ENCODE results near the gene TMEM161A. TPM values are rescaled to one million over a fixed set of nuclear protein-coding genes. Genes with fewer than 3 reads are reported as not detected.

Gene TMEM161A
- total RNA-seq (2022; extraction: Qiagen RNA extraction; ENCODE audit: low read depth): 20.8 to 29.2 TPM (median 24.8 TPM) in 5 replicates

DNA sequence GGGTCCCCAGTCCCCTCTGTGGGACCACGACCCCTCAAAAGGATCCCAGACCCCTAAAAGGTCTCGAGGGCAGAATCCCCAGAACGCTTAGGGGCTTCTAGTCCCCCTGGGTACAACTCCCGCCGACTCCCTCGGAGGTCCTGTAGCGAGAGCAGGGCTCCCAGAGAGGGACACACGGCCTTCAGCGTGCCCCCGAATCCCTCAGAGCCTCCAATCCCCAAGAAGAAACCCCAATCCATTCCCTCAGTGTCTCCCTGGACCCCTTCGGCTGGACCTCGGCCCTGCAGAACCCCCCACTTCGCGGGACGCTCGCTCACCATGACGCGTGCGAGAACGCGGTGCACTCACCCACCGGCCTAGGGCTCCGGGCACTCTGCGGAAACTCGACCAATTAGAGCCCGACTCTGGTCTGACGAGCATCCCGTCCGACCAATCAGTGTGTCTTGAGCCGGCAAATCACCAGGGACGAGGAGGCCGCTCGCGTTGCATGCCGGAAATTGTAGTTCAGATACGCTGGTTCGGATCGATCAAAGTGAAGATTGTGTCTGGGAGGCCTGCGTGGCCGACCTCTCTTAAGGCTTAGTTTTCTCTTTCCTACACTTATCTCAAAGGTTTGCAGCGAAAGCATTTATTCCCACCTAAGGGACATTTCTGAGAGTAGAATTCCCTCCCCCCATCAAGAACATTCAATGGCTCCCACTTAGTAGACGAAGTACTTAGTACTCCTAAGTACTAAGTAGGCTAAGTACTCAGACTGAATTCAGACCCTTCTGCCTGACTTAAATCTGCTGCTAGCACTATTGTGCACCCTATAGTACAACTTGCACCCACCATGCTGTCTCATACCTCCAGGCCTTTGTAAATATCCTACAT, at the start of gene TMEM161A:
TMEM161A (minus strand) TSS at position 370 of the 873 bp plus-strand sequence; CDS start at position 320, 50 bp downstream.

DNA sequence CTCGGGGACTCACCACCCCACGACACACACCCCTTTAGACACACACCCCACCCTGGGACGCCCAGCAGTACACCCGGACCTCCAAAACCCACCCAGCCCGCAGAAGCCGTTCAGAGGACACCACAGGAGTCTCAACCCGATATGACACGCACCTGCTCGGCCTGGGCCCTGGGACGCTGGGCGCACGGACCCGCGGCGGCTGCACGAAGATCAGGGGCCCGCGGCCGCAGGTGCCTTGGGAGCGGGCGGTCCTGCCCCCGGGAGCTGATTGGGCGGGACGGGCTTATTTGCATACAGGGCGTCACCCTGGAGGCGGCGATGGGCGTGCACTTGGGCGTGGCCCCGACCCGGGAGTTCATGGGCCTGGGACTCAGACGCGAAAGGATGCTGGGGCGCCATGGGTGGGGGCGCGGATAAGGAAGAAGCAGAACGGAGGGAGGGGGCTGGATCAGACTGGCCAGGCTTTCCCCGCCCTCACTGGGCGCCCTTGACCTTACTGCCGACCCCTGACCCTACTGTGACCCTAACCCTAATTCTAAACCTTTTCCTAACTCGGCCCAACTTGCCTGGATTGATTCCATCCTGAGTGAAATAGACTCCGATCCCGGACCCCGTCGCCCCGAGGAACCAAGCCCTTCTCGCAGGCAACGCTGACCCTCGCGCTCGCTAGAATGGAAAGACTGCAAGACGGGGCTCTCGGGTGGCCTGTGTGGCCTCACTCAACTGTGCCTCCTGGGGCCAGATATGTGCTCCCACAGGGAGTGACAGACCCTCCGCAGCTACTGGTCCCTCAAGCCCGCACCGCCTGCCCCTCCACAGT, 32.0 kb upstream of the TMEM161A start, which contains the start of gene MEF2B:
MEF2B (minus strand) TSS at position 211 of the 820 bp plus-strand sequence. CDS start 19,528 bp downstream, outside the sequence.

Other genes starting within 250 kb of the TMEM161A start
- 3.9 to 6.3 TPM (median 5.1 TPM) in 5 replicates for gene CERS1, start 242.3 kb downstream of the TMEM161A start, total RNA-seq (2022; extraction: Qiagen RNA extraction; ENCODE audit: low read depth)
- gene COPE, start 219.1 kb downstream of the TMEM161A start, total RNA-seq (2022; extraction: Qiagen RNA extraction; ENCODE audit: low read depth): 143 to 160 TPM (median 150 TPM) in 5 replicates
- 34.8 to 48.5 TPM (median 42.8 TPM) in 5 replicates for gene DDX49, start 218.8 kb downstream of the TMEM161A start, total RNA-seq (2022; extraction: Qiagen RNA extraction; ENCODE audit: low read depth)
- 24.2 to 33.9 TPM (median 30.5 TPM) in 5 replicates for gene HOMER3, start 197.3 kb downstream of the TMEM161A start, total RNA-seq (2022; extraction: Qiagen RNA extraction; ENCODE audit: low read depth)
- gene SUGP2, start 105.0 kb downstream of the TMEM161A start, total RNA-seq (2022; extraction: Qiagen RNA extraction; ENCODE audit: low read depth): 22.0 to 36.1 TPM (median 33.5 TPM) in 5 replicates
- 22.6 to 31.4 TPM (median 28.3 TPM) in 5 replicates for gene ARMC6, start 104.9 kb downstream of the TMEM161A start, total RNA-seq (2022; extraction: Qiagen RNA extraction; ENCODE audit: low read depth)
- 0.43 to 1.1 TPM (median 0.89 TPM) in 5 replicates for gene SLC25A42, start 74.5 kb downstream of the TMEM161A start, total RNA-seq (2022; extraction: Qiagen RNA extraction; ENCODE audit: low read depth)
- 0.35 to 0.74 TPM (median 0.69 TPM) in 5 replicates for gene MEF2B, start 31.8 kb upstream of the TMEM161A start, total RNA-seq (2022; extraction: Qiagen RNA extraction; ENCODE audit: low read depth)
- 10.1 to 12.1 TPM (median 11.4 TPM) in 5 replicates for gene BORCS8, start 53.7 kb upstream of the TMEM161A start, total RNA-seq (2022; extraction: Qiagen RNA extraction; ENCODE audit: low read depth)
- 35.9 to 46.1 TPM (median 44.8 TPM) in 5 replicates for gene RFXANK, start 53.8 kb upstream of the TMEM161A start, total RNA-seq (2022; extraction: Qiagen RNA extraction; ENCODE audit: low read depth)
- 26.9 to 34.5 TPM (median 33.5 TPM) in 5 replicates for gene NR2C2AP, start 64.9 kb upstream of the TMEM161A start, total RNA-seq (2022; extraction: Qiagen RNA extraction; ENCODE audit: low read depth)
- gene NCAN, start 73.5 kb upstream of the TMEM161A start, total RNA-seq (2022; extraction: Qiagen RNA extraction; ENCODE audit: low read depth): 0.03 to 0.20 TPM (median 0.09 TPM) in 4 of 5 replicates, not detected in the other
- gene TM6SF2, start 134.8 kb upstream of the TMEM161A start, total RNA-seq (2022; extraction: Qiagen RNA extraction; ENCODE audit: low read depth): 0.38 to 1.1 TPM (median 0.84 TPM) in 5 replicates
- 22.3 to 27.9 TPM (median 25.6 TPM) in 5 replicates for gene SUGP1, start 182.0 kb upstream of the TMEM161A start, total RNA-seq (2022; extraction: Qiagen RNA extraction; ENCODE audit: low read depth)
- 11.7 to 15.5 TPM (median 14.2 TPM) in 5 replicates for gene MAU2, start 182.4 kb upstream of the TMEM161A start, total RNA-seq (2022; extraction: Qiagen RNA extraction; ENCODE audit: low read depth)